ENCODE data around the gene CD47. TPM values are rescaled to one million over a fixed set of nuclear protein-coding genes. Genes with fewer than 3 reads are reported as not detected.

CD47 gene
- total RNA-seq, 1 experiment from 2014 or later: 42.5 TPM

- no peaks in the 10 kb centered on the region for H3K79me2 ChIP-seq (ENCODE audit: insufficient read depth, low read length)
- H3K4me2 ChIP-seq (ENCODE audit: low read length): no peak overlapping the region
- ChIA-PET POLR2A (no interaction called here), CTCF (no interaction called here), RAD21 (ENCODE audit: low non-redundant PET in 1 of 2, low total read pairs in 2 of 2, uncharacterized antibody in 2 of 2, unreplicated experiment in 2 of 2) (no interaction called here)
- DNase-seq (ENCODE audit: low read depth, low spot score) (no peak), ATAC-seq (no peak)
- no peaks in the 10 kb centered on the region for H3K36me3 ChIP-seq (ENCODE audit: control insufficient read depth in 1 of 2, insufficient read depth in 2 of 2, low read length in 2 of 2)
- no TSS peak for BruUV-seq (replicated peaks)
- H3K27me3 ChIP-seq (ENCODE audit: insufficient read depth, low read length): no peaks in the 10 kb centered on the region
- no peak overlapping the region for H2AFZ ChIP-seq (ENCODE audit: low read depth, low read length, poor library complexity, severe bottlenecking)
- no peak overlapping the region for H3K4me3 ChIP-seq (replicated peaks in 1 of 2; ENCODE audit: low read depth in 1 of 2, low read length in 2 of 2)
- peaks cover 0 to 25% of the 10 kb centered on the region in 2 experiments for H3K4me1 ChIP-seq (ENCODE audit: control insufficient read depth in 1 of 2, insufficient read depth in 2 of 2, low read length in 2 of 2)
- intact Hi-C loops (cut with micrococcal nuclease): no loop called here
- no peaks in the 10 kb centered on the region for H4K20me1 ChIP-seq (ENCODE audit: insufficient read depth)
- no peaks in the 10 kb centered on the region for H3K9me2 ChIP-seq (ENCODE audit: insufficient read depth)
- H3K9ac ChIP-seq (ENCODE audit: low read length): no peak overlapping the region
- H3K27ac ChIP-seq (ENCODE audit: low read depth, low read length): no peak overlapping the region
- H3K9me3 ChIP-seq (ENCODE audit: control insufficient read depth in 1 of 2, insufficient read depth in 1 of 2, low read depth in 1 of 2, low read length in 2 of 2): no peaks in the 10 kb centered on the region
- TF ChIP-seq EZH2 (IDR thresholded peaks at IDR 0.05) (no peak), SIN3A (IDR thresholded peaks at IDR 0.05; ENCODE audit: low read depth) (no peak), CTCF (IDR thresholded peaks at IDR 0.05 in 2 of 3, conservative IDR thresholded peaks at IDR 0.05 in 1 of 3; ENCODE audit: borderline replicate concordance in 1 of 3, insufficient read depth in 1 of 3, low read depth in 2 of 3, low read length in 2 of 3) (no peak), YY1 (IDR thresholded peaks at IDR 0.05; ENCODE audit: extremely low read depth, insufficient replicate concordance, low read depth, low read length) (no peak), TCF7L2 (IDR thresholded peaks at IDR 0.05; ENCODE audit: borderline replicate concordance, extremely low read depth, insufficient read depth, insufficient read length) (no peak), ZFX (IDR thresholded peaks at IDR 0.05) (no peak), ELF1 (IDR thresholded peaks at IDR 0.05; ENCODE audit: borderline replicate concordance, low read depth) (no peak), ZNF274 (IDR thresholded peaks at IDR 0.05; ENCODE audit: low read depth, low read length) (no peak), POLR2A (IDR thresholded peaks at IDR 0.05; ENCODE audit: borderline replicate concordance, extremely low read depth, insufficient read depth, insufficient read length) (no peak)
Measured at GRCh38 chr3:108136561-108137459, 46.0 kb upstream of the CD47 start.
